GM19395 (cell line): ENCODE data around the gene PHF10.

Source experiments
- ATAC-seq: cut with Tn5 transposase; IDR thresholded peaks from one replicate; pipeline ENCODE4 v1.9.1; 2021; ENCODE audit warnings: mild to moderate bottlenecking, moderate library complexity; ENCODE audit not compliant: unreplicated experiment

PHF10 gene

GRCh38 chr6:169678342-169678741 lies 46.0 kb downstream of the PHF10 start:
- ATAC-seq = no peak

- ATAC-seq = no peak
Observed at GRCh38 chr6:169677096-169677495, 47.2 kb downstream of the PHF10 start.

- no peak for ATAC-seq
Observed at GRCh38 chr6:169675011-169675410, 49.3 kb downstream of the PHF10 start.

- ATAC-seq = no peak
Observed at GRCh38 chr6:169671563-169671962, 52.7 kb downstream of the PHF10 start.

- no peak for ATAC-seq
Observed at GRCh38 chr6:169669889-169670288, 54.4 kb downstream of the PHF10 start.

- ATAC-seq = no peak
Observed at GRCh38 chr6:169669147-169669546, 55.2 kb downstream of the PHF10 start.

- ATAC-seq = no peak
Observed at GRCh38 chr6:169668203-169668847, 56.0 kb downstream of the PHF10 start.

- no peak for ATAC-seq
Observed at GRCh38 chr6:169667716-169668115, 56.6 kb downstream of the PHF10 start.

- no peak for ATAC-seq
Observed at GRCh38 chr6:169666441-169666840, 57.9 kb downstream of the PHF10 start.

GRCh38 chr6:169665289-169665688 lies 59.0 kb downstream of the PHF10 start:
- no peak for ATAC-seq

- no peak for ATAC-seq
Observed at GRCh38 chr6:169664227-169664626, 60.1 kb downstream of the PHF10 start.

GRCh38 chr6:169663468-169663867 lies 60.8 kb downstream of the PHF10 start:
- no peak for ATAC-seq

- ATAC-seq = no peak
Observed at GRCh38 chr6:169661391-169661756, 62.9 kb downstream of the PHF10 start.

GRCh38 chr6:169660751-169661390 lies 63.4 kb downstream of the PHF10 start:
- ATAC-seq = no peak

GRCh38 chr6:169659820-169660610 lies 64.3 kb downstream of the PHF10 start:
- no peak for ATAC-seq

- ATAC-seq = no peak
Observed at GRCh38 chr6:169657284-169657610, 67.1 kb downstream of the PHF10 start.

GRCh38 chr6:169656546-169657283 lies 67.6 kb downstream of the PHF10 start:
- ATAC-seq = no peak

- ATAC-seq = peak; percentile 93
Observed at GRCh38 chr6:169654598-169655391, 69.5 kb downstream of the PHF10 start.
